ENCODE measurements around the gene BUB3.

The BUB3 gene

GRCh38 chr10:123202506-123202905 is 48.3 kb downstream of the BUB3 start:
- DNase-seq = no peak

- no peak for DNase-seq
These were observed 49.4 kb downstream of the BUB3 start for GRCh38 chr10:123203393-123204126.

GRCh38 chr10:123204127-123204461 is 49.9 kb downstream of the BUB3 start:
- DNase-seq = no peak

GRCh38 chr10:123205041-123205440 is 50.8 kb downstream of the BUB3 start:
- no peak for DNase-seq

- DNase-seq = no peak
These were observed 57.9 kb downstream of the BUB3 start for GRCh38 chr10:123212063-123212462.

GRCh38 chr10:123212640-123213039 is 58.4 kb downstream of the BUB3 start:
- DNase-seq = no peak

- no peak for DNase-seq
These were observed 59.0 kb downstream of the BUB3 start for GRCh38 chr10:123213192-123213591.
